Cerebellar nuclear complex (tissue), 1 donor: ENCODE data around the gene ZNF200.
"Not testable (repeated sequence)": the region's sequence is repeated elsewhere in the genome, so short reads cannot be mapped to it uniquely, and the experiment has no call there.

Experiments
- DNase-seq, 2 experiments: peaks; one replicate each; lab custom pipeline; 2025; lab: John Stamatoyannopoulos, UW

The ZNF200 gene

DNA sequence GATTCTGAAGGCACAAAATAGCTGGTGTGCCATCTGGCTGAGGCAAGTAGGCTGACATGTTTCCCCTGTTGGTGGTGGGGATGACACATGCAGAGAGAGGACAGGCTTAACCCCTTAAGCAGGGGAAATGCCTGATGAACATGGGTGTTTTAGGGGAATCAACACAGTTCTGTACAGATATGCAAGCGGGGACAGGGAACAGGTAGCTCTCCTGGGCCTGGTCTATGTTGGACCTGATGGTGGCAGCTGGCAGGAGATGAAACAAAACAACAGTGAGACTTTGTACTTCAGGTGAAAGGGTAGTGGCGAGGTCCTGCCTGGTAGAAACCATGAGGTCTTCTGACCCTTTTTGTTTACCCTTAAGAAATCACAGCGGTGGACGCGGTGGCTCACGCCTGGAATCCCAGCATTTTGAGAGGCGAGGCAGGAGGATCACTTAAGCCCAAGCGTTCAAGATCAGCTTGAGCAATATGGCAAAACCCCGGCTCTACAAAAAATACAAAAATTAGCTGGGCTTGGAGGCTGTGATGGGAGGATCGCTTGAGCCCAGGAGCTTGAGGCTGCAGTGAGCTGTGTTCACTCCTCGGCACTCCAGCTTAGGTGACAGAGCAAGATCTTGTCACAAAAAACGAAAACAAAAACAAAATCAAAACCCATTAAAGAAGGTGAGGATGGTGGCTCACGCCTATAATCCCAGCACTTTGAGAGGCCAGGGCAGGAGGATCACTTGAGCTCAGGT, 36.5 kb downstream of the ZNF200 start:
- DNase-seq, result no peak

DNA sequence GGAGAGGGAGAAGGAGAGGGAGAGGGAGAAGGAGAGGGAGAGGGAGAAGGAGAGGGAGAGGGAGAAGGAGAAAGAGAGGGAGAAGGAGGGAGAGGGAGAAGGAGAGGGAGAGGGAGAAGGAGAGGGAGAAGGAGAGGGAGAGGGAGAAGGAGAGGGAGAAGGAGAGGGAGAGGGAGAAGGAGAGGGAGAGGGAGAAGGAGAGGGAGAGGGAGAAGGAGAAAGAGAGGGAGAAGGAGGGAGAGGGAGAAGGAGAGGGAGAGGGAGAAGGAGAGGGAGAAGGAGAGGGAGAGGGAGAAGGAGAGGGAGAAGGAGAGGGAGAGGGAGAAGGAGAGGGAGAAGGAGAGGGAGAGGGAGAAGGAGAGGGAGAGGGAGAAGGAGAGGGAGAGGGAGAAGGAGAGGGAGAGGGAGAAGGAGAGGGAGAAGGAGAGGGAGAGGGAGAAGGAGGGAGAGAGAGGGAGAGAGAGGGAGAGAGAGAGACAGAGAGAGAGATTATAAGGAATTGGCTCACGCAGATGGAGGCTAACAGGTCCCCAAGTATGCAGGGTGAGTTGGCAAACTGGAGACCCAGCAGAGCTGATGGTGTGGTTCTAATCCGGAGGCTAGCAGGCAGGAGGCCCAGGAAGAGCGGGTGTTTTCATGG, 37.1 kb downstream of the ZNF200 start:
- DNase-seq, result not testable (repeated sequence)

DNA sequence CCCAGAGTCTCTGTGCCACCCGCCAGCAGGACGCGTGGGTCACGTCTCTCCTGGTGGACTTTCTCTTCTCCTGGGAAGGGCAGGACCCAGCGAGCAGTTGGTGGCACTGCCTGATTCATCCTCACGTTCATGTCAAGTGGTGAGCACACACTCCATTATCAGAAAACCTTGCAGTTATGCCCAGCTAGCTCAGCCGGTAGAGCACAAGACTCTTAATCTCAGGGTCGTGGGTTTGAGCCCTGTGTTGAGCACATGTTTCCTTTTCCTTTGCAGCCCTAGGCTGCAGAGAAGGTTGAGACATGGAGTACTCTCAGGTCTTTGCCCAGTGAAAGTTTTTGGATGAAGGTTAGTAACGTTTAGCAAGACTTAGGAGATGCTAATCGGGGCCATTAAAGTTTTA, 39.0 kb downstream of the ZNF200 start:
- no peak for DNase-seq

DNA sequence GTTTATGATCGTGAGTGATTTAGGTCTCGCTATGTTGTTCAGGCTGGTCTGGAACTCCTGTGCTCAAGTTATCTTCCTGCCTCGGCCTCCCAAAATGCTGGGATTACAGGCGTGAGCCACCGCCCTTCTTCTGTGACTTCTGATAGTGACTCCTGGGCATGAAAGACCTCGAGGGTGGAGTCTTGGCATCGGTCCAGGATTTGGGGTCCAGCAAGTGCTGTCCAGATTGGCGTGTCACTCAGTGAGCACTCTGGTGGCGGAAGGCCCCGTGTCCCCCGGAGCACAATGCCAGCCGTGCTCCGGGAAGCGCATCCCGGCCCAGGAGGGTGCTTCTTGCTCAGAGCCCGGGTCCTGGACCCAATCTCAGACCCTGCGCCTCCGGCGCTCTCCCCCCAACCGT, 40.2 kb downstream of the ZNF200 start:
- DNase-seq, result no peak

DNA sequence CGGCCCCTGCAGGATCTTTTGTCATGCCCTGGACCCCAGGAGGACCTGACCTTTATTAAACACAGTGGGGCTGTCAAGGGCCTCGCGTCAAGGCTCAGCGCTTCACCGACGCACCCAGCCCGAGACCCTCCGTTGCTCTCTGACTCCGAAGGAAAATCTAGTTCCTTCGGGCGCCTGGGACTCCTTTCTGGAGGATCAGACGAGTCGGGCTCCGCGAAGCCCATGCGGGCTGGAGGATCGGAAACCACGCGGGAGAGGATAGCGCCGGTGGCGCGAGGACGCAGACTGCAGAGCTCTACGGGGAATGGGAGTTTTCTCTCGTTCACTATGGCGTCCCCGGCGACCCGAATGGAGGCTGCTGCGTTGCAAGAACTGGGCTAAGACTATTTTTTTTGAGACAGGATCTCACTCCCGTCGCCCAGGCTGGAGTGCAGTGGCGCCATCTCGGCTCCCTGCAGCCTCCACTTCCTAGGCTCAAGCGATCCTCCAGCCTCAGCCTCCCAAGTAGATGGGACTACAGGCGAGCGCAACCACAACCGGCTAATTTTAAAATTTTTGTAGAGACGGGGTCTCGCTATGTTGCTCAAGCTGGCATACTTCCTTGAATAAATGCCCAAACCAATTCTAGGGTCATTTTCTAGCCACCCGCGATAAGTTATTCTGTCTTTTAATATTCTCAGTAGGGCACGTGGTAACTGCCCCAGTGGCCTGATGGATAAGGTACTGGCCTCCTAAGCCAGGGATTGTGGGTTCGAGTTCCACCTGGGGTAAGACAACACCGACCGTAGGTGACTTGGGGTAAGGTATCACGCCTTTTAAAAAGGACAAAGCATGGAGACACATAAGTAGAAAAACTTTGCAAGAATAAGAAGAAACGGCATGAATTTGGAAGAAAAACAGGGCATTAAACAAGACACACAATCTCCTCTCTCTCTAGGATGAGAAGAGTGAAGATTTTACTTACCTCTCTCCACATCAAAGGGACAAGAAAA, 41.4 kb downstream of the ZNF200 start:
- no peak for DNase-seq

DNA sequence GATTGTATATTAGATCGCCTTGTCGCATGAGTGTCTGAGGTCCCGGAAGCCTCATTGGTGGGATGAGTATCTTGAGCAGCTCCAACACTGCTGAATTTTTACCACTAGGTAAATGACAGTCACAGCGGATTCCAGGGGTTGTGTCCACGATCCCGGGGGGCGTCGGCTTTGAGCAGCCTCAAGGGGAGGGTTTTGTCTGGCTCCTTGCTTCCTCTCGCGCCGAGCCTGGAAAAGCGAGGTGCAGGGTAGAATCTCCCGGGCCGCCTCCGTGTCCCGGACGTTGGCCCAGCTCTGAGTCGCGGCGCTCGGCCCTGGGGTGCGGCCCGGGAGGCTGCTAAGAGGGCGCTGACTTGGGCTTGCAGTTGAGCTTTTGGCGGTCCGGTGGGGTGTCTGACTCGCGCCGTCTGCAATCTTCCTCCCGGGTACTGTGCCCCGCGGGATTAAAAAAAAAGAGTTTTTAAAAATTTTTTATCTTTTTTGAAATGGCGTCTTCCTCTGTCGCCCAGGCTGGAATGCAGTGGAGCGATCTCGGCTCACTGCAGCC, 42.4 kb downstream of the ZNF200 start:
- no peak for DNase-seq

DNA sequence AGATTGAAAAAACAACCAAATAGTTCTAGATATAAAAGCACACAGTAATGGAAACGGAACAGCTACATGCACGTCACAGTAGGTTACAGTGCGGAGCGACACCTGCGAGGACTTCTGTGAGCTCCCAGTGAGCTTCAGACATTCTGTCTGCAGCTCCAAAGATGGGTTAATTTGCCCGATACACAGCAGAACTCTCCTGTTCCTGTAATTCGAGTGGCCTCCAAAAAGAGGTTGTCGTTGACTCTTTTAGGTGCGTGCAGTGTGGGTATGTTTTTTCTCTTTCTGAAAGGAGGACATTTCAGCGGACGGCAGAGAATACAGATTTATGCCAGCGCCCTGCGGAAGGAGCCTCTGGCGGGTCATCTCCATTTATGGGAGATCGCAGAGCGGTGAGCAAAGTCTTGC, 44.0 kb downstream of the ZNF200 start:
- no peak for DNase-seq

DNA sequence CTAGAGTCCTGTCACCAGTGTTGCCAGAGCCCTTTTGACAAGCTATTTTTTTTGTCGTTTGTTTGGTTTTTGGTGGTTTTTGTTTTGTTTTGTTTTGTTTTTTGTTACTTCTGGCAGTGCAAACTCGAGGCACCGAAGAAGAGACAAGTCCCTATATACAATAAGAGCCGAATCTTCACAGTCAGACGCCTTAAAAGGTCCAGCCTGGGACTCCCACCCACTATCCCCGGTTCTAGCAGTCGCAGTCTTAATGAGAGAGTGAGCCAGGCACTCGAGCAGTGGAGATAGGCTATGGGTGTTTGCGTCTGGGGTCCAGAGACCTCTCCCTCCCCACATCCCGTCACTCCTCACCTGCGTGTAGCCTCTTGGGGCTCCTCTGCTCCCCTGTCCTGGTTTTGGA, 45.1 kb downstream of the ZNF200 start:
- DNase-seq, result no peak

DNA sequence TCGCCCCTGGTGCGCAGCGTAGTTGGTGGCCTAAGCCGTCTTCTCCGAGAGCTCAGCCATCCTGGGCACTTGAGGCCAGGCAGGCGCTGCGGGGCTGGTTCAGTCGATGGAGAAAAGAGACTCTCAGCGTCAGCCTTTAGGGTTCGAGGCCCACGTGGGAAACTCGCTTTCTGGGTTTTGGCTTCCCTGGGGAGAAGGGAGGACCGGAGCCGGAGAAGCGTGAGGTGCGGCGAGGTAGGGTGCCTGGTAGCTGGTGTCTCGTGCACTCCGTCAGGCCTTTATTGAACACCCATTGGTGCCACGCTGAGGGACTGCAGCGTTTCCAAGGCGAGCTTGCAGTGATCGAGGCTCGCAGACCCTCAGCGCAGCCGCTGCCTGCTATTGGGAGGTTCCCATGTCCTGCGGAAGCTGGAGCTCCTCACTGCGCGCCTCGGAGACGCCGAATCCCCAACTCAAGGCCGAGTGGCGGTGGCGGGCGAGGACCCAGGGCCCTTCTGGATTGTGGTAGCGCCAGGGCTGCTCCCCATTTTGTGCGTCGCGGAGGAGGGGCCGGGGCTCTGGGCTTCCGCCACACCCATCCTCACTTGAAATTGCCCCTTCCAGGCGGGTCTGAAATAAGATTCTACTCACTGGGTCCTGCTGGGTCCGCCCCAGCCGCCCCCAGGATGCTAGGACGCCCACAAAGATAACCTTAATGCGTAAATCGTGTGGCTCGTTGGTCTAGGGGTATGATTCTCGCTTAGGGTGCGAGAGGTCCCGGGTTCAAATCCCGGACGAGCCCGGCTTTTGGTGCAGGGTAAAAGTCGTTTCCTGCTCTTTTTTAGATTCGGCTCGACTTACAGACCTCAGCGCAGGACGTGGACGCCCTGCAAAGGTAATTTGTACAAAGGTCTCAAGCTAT, 45.8 kb downstream of the ZNF200 start:
- no peak for DNase-seq

DNA sequence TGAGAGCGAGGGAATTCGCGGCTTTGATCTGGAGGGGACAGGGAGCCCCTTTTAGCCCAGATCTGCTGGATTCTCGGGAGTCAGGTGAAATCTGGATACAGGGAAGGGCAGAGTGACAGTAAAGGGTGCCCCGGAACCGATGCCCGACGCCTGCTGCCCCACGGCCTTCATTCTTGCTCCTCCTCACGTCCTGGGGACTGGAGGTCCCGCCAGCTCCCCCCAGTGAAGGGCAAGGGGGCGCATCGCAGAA, 46.4 kb downstream of the ZNF200 start:
- DNase-seq, result no peak

DNA sequence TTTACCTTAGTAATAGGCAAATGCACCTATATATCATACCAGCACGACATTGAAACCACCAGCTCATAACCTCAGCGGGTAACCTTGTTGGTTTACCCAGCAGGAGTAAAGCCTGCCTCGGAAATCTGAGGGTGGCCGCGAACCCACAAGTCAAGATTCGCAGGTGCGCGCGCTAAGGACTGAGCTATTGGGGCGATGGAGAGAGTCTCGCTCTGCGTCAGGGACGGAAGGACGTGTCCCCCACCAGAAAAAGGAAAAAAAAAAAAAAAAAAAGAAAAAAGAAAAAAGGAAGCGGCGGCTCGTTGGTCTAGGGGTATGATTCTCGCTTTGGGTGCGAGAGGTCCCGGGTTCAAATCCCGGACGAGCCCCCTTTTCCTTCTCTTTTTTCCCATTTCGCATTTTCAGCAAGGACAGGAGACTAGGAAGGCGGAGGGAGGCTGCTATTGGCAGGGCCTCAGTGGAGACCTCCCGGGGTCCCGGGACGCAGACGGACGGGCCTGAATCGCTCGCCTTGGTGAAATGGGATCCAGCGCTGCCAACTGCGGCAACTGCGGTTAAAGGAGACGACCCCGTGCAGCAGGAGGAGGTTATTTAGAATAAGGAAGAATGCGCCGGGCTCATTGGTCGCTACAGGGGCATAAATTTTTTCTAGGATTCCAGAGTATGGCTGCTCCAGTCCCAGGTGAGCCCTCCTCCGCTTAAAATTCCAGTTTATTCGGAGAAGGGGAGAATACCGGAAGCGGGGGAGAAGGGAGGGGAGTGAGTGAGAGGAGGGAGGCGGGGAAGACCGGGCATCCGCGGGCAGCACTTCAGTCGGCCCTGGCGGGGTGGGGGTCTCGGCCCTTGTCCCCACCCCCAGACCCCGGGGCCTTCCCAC, 46.9 kb downstream of the ZNF200 start, which contains the start of gene OR1F1:
TSS of gene OR1F1 (plus strand) at position 407 of the 877 bp plus-strand sequence.
- DNase-seq, result no peak

DNA sequence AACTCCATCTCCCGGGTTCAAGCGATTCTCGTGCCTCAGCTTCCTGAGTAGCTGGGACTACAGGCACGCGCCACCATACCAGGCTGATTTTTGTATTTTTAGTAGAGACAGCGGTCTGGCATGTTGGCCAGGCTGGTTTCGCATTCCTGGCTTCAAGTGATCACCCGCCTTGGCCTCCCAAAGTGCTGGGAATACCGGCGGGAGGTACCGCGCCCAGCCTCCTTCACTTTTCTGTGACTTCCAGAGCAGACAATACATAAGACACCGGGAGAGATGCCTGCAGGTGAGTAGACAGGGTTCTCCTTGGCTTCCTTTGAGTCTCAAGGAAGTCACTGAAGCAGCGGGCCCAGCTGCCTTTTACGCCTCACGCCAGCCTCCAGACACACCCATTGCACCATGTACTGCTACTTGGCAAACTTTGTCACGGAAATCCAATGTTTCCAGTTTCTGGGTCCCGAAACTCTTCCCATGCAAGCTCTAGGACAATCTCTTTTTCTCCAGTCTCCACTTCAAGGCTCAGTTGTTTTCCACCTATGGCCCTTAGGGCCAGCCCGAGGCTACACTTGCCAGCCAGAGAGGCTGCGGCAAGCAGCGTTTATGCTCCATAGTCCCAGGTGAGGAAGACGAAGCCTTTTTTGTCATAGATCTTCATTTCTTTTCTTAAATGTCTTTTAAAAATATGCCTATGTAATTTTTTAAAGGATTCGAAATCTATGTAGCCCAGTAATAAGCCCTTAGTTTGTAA, 47.8 kb downstream of the ZNF200 start:
- no peak for DNase-seq

DNA sequence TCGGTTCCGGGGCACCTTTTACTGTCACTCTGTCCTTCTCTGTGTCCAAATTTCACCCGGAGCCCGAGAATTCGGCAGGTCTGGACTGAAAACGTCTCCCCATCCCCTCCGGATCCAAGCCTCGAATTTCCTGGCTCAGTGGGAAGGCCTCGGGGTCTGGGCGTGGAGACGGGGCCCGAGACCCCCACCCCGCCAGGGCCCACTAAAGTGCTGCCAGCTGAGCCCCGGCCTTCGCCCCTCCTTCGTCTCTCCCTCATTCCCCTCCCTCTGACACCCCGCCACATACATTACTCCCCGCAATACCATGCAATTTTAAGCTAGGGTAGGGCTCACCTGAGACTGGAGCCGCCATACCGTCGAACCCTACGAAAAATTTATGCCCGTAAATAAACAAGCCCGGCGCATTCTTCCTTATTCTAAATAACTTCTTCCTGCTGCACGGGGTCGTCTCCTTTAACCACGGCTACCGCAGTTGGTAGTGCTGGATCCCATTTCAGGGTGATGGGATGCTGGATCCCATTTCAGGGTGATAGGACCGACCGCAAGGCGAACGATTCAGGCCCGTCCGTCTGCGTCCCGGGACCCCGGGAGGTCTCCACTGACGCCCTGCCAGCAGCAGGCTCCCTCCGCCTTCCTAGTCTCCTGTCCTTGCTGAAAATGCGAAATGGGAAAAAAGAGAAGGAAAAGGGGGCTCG, 51.4 kb downstream of the ZNF200 start:
- no peak for DNase-seq

DNA sequence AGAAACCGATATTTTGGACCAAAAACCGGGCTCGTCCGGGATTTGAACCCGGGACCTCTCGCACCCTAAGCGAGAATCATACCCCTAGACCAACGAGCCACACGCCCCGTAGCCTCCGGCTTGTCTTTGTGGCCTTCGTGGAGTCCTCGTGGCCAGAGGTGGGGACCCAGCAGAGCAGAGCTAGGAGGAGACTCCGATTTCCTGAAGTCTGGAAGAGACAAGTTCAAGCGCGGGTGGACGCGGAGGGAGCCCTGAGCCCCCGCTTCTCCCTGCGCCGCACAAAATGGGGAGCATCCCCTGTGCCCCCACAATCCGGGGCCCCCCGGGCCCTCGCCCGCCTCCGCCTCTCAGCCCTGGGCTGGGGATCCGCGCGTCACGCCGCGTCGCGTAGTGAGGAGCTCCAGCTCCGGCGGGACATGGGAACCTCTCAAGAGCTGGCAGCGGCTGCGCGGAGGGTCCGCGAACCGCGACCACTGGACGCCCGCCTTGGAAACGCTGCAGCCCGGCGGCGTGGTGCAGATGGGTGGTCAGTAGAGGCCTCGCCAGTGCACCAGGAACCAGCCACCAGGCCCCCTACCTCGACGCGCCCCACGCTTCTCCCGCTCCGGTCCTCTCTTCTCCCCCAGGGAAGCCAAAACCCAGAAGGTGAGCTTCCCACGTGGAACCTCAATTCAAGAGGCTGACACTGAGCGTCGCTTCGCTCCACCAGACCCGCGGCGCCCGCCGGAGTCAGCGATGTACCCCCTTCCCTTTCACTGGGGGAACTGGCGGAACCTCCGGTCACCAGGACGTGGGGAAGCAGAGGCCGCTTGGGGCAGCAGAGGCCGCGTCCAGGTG, 52.1 kb downstream of the ZNF200 start:
- no peak for DNase-seq

DNA sequence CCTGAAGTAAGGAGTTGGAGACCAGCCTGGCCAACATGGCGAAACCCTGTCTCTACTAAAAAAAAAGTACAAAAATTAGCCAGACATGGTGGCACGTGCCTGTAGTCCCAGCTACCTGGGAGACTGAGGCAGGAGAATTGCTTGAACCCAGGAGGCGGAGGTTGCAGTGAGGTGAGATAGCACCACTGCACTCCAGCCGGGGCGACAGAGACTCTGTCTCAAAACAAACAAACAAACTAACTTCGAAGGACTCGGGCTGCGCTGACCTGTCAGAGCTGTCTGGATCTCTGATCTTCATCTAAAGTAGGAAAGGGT, 52.7 kb downstream of the ZNF200 start:
- DNase-seq, result not testable (repeated sequence)

DNA sequence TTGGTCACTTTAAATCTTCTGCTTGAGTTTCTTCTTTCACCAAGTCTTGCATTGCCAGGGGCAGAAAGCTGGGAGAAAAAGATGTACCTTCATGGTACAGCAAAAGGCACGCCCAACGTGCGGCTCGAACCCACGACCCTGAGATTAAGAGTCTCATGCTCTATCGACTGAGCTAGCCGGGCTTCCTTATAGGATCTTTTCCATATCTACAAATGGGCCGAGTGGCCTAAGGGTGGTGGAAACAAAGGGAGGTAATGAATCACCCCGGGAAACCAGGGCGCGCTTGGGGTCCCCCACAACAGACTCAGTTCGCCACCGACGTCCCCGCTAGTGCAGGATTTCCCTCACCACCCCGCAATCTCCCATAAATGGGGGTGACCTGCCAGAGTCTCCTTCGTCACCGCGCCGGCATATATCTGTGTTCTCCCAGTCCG, 54.5 kb downstream of the ZNF200 start:
- no peak for DNase-seq

DNA sequence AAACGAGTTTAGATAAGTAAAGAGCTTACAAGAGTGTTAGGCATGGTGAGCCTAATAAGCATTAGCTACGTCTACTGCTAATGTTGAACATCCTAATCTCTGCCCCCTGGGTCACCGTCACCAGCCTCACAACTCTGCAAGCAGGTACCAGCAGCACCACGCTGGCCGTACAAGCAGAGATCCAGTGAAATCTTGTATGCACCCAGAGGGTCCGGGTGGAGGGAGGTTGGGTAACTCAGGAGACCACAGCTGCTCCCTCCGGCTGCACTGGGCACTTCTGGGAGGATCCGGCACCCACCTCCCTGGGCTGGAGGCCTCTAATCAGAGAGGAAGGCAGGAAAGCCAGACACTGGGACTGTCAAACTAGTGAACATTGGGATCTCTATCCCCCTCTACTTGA, 55.3 kb downstream of the ZNF200 start:
- no peak for DNase-seq
